Dermis blood vessel endothelial cell (primary cell): Measurements from ENCODE around the gene GAB2. TPM values are rescaled to one million over a fixed set of nuclear protein-coding genes. Genes with fewer than 3 reads are reported as not detected.

Experiments used
- DNase-seq: peaks from one replicate; pipeline ENCODE4 v3.0.0; 2010
- total RNA-seq: library from RNA; depleted of rRNA; stranded (reverse); fragments of >200 nt; gene quantifications from 2 replicates; pipeline ENCODE4 v1.2.3, GENCODE V29; 2014

Gene GAB2
- total RNA-seq, 1 donor from 2014 or later: 19.4 TPM

- no peak for DNase-seq
Measured at GRCh38 chr11:78340530-78340929, 77.1 kb downstream of the GAB2 start.

GRCh38 chr11:78339945-78340344 lies 77.7 kb downstream of the GAB2 start:
- no peak for DNase-seq

- DNase-seq: no peak
Measured at GRCh38 chr11:78339483-78339882, 78.1 kb downstream of the GAB2 start.

- DNase-seq: no peak
Measured at GRCh38 chr11:78338702-78339101, 78.9 kb downstream of the GAB2 start.

- no peak for DNase-seq
Measured at GRCh38 chr11:78338138-78338537, 79.5 kb downstream of the GAB2 start.

GRCh38 chr11:78337554-78337924 lies 80.1 kb downstream of the GAB2 start:
- no peak for DNase-seq

GRCh38 chr11:78336877-78337553 lies 80.6 kb downstream of the GAB2 start:
- DNase-seq: peak; percentile 27

GRCh38 chr11:78334109-78334508 lies 83.5 kb downstream of the GAB2 start:
- DNase-seq: no peak

- DNase-seq: no peak
Measured at GRCh38 chr11:78332872-78333271, 84.7 kb downstream of the GAB2 start.

- no peak for DNase-seq
Measured at GRCh38 chr11:78332174-78332866, 85.3 kb downstream of the GAB2 start.

- DNase-seq: no peak
Measured at GRCh38 chr11:78331711-78332110, 85.9 kb downstream of the GAB2 start.

- DNase-seq: no peak
Measured at GRCh38 chr11:78330361-78330760, 87.3 kb downstream of the GAB2 start.

- DNase-seq: no peak
Measured at GRCh38 chr11:78327945-78328344, 89.7 kb downstream of the GAB2 start.

- no peak for DNase-seq
Measured at GRCh38 chr11:78325274-78325781, 92.3 kb downstream of the GAB2 start.

GRCh38 chr11:78323363-78323762 lies 94.3 kb downstream of the GAB2 start:
- no peak for DNase-seq

- no peak for DNase-seq
Measured at GRCh38 chr11:78319453-78319955, 98.1 kb downstream of the GAB2 start.

- DNase-seq: peak; percentile 25
Measured at GRCh38 chr11:78318321-78319114, 99.1 kb downstream of the GAB2 start.

- DNase-seq: no peak
Measured at GRCh38 chr11:78315724-78316123, 101.9 kb downstream of the GAB2 start.

- DNase-seq: no peak
Measured at GRCh38 chr11:78314762-78315161, 102.9 kb downstream of the GAB2 start.

GRCh38 chr11:78313898-78314297 lies 103.7 kb downstream of the GAB2 start:
- no peak for DNase-seq

- DNase-seq: peak; percentile 81
Measured at GRCh38 chr11:78313181-78313795, 104.3 kb downstream of the GAB2 start.

- no peak for DNase-seq
Measured at GRCh38 chr11:78312712-78313111, 104.9 kb downstream of the GAB2 start.
